Natural killer cell treated with Interleukin-12 subunit alpha and Interleukin-12 subunit beta and Interleukin-15 and Interleukin-18, amount 100 ng/mL, for 72 hours (primary cell): ENCODE measurements around the gene PLAAT3. TPM values are rescaled to one million over a fixed set of nuclear protein-coding genes. Genes with fewer than 3 reads are reported as not detected.
"Not testable (repeated sequence)": the region's sequence is repeated elsewhere in the genome, so short reads cannot be mapped to it uniquely, and the experiment has no call there.

ENCODE experiments used
- ATAC-seq, 2 donors: fragments of 150-1000 bp; cut with Tn5 transposase in 1 of 2; sonication (Bioruptor Pico), chemical (Tn5 transposase) in 1 of 2; 2 replicates each; pipeline ENCODE4 v1.10.0; 2021
- DNase-seq: peaks from one replicate; pipeline ENCODE4 v3.0.0; 2022; ENCODE audit warnings: low spot score
- H3K27ac Mint-ChIP-seq, 2 donors: 1 replicate in 1 of 2; 2 replicates in 1 of 2; pipeline ENCODE4 v1.8.0; 2022; ENCODE audit warnings: mixed read lengths in 2 of 2, mild to moderate bottlenecking in 1 of 2, moderate library complexity in 1 of 2
- H3K27me3 Mint-ChIP-seq, 2 donors: 1 replicate in 1 of 2; 2 replicates in 1 of 2; pipeline ENCODE4 v1.8.0; 2022; ENCODE audit warnings: mixed read lengths in 2 of 2
- H3K36me3 Mint-ChIP-seq: one replicate; pipeline ENCODE4 v1.8.0; 2022; ENCODE audit warnings: mixed read lengths
- H3K4me1 Mint-ChIP-seq, 2 donors: 1 replicate in 1 of 2; 2 replicates in 1 of 2; pipeline ENCODE4 v1.8.0; 2022; ENCODE audit warnings: low read depth in 2 of 2, mixed read lengths in 2 of 2, mild to moderate bottlenecking in 1 of 2
- H3K4me3 Mint-ChIP-seq: one replicate; pipeline ENCODE4 v1.8.0; 2022; ENCODE audit warnings: mixed read lengths
- H3K9me3 Mint-ChIP-seq: 2 replicates; pipeline ENCODE4 v1.8.0; 2022; ENCODE audit warnings: mixed read lengths
- total RNA-seq, 2 donors: library from RNA; stranded (reverse); gene quantifications; one replicate each; pipeline ENCODE4 v1.2.3, GENCODE V29; 2022

The PLAAT3 gene
- 10 to 100 TPM; 16.8 to 60.0 TPM for total RNA-seq

- Mint-ChIP-seq H3K27ac (peak within 1 kb of the TSS; percentile 53 to 84), H3K4me1 (peaks cover 21 to 28% of the 10 kb centered on the region in 2 donors), H3K4me3 (peak within 1 kb of the TSS; percentile 87), H3K9me3 (no peaks in the 10 kb centered on the region), H3K27me3 (no peaks in the 10 kb centered on the region), H3K36me3 (no peaks in the 10 kb centered on the region)
- peak; percentile 82 to 91 for ATAC-seq
- peak; percentile 80 for DNase-seq
Observed at GRCh38 chr11:63614136-63614671, at the start of gene PLAAT3. Gene PLAAT3, minus strand, starts transcription at chr11:63614433. Its CDS starts 419 bp downstream, at chr11:63614014.

GRCh38 chr11:63663809-63664208 is 49.6 kb upstream of the PLAAT3 start:
- Mint-ChIP-seq H3K4me1 (peaks cover 16 to 24% of the 10 kb centered on the region in 2 donors), H3K27ac (no peak overlapping the region), H3K4me3 (no peak overlapping the region)

GRCh38 chr11:63660972-63661371 is 46.7 kb upstream of the PLAAT3 start:
- Mint-ChIP-seq H3K27ac (no peak overlapping the region), H3K36me3 (no peaks in the 10 kb centered on the region), H3K4me1 (peaks cover 9 to 20% of the 10 kb centered on the region in 2 donors)

More at GRCh38 chr11:63663809-63664208, 49.6 kb upstream of the PLAAT3 start:
- DNase-seq (no peak), ATAC-seq (no peak)
- H3K27me3 Mint-ChIP-seq, result no peaks in the 10 kb centered on the region
- H3K36me3 Mint-ChIP-seq, result no peaks in the 10 kb centered on the region
- no peaks in the 10 kb centered on the region for H3K9me3 Mint-ChIP-seq

GRCh38 chr11:63652671-63653070 is 38.4 kb upstream of the PLAAT3 start:
- Mint-ChIP-seq H3K27me3 (no peaks in the 10 kb centered on the region), H3K9me3 (no peaks in the 10 kb centered on the region), H3K36me3 (peaks cover 12% of the 10 kb centered on the region), H3K4me1 (peaks cover 4 to 9% of the 10 kb centered on the region in 2 donors), H3K27ac (peak overlapping the region in 1 of 2 donors; percentile 17), H3K4me3 (no peak overlapping the region)
- no peak for DNase-seq
- no peak for ATAC-seq

More at GRCh38 chr11:63660972-63661371, 46.7 kb upstream of the PLAAT3 start:
- Mint-ChIP-seq H3K27me3 (no peaks in the 10 kb centered on the region), H3K9me3 (no peaks in the 10 kb centered on the region), H3K4me3 (no peak overlapping the region)
- ATAC-seq (no peak), DNase-seq (no peak)

- H3K27me3 Mint-ChIP-seq, result no peaks in the 10 kb centered on the region
- no peak overlapping the region for H3K27ac Mint-ChIP-seq
- ATAC-seq (no peak), DNase-seq (no peak)
- H3K36me3 Mint-ChIP-seq, result peaks cover 10% of the 10 kb centered on the region
- H3K9me3 Mint-ChIP-seq, result no peaks in the 10 kb centered on the region
- peaks cover 6 to 7% of the 10 kb centered on the region in 2 donors for H3K4me1 Mint-ChIP-seq
- H3K4me3 Mint-ChIP-seq, result no peak overlapping the region
Observed at GRCh38 chr11:63643205-63643604, 29.0 kb upstream of the PLAAT3 start.

- no peaks in the 10 kb centered on the region for H3K27me3 Mint-ChIP-seq
- DNase-seq, result no peak
- peaks cover 10% of the 10 kb centered on the region for H3K36me3 Mint-ChIP-seq
- H3K4me3 Mint-ChIP-seq, result no peak overlapping the region
- peak overlapping the region; percentile 4 to 12 for H3K27ac Mint-ChIP-seq
- H3K4me1 Mint-ChIP-seq, result peaks cover 6 to 7% of the 10 kb centered on the region in 2 donors
- no peak for ATAC-seq
- no peaks in the 10 kb centered on the region for H3K9me3 Mint-ChIP-seq
Observed at GRCh38 chr11:63641727-63642126, 27.5 kb upstream of the PLAAT3 start.

GRCh38 chr11:63639199-63639832 is 25.1 kb upstream of the PLAAT3 start:
- Mint-ChIP-seq H3K4me1 (peaks cover 7 to 10% of the 10 kb centered on the region in 2 donors), H3K27me3 (no peaks in the 10 kb centered on the region), H3K36me3 (peaks cover 10% of the 10 kb centered on the region), H3K9me3 (no peaks in the 10 kb centered on the region), H3K27ac (no peak overlapping the region), H3K4me3 (no peak overlapping the region)
- DNase-seq (no peak), ATAC-seq (no peak)

GRCh38 chr11:63638436-63638835 is 24.2 kb upstream of the PLAAT3 start:
- H3K27me3 Mint-ChIP-seq, H3K4me1 Mint-ChIP-seq, H3K27ac Mint-ChIP-seq, H3K36me3 Mint-ChIP-seq, DNase-seq, ATAC-seq, H3K9me3 Mint-ChIP-seq, H3K4me3 Mint-ChIP-seq: not testable (repeated sequence)

- Mint-ChIP-seq H3K9me3 (no peaks in the 10 kb centered on the region), H3K27ac (peak overlapping the region in 1 of 2 donors; percentile 1), H3K27me3 (no peaks in the 10 kb centered on the region), H3K36me3 (peaks cover 14% of the 10 kb centered on the region), H3K4me3 (no peak overlapping the region), H3K4me1 (peaks cover 8% of the 10 kb centered on the region in 2 donors)
- peak; percentile 71 to 72 for ATAC-seq
- DNase-seq, result peak; percentile 76
Observed at GRCh38 chr11:63635762-63636465, 21.7 kb upstream of the PLAAT3 start.

GRCh38 chr11:63629426-63629825 is 15.2 kb upstream of the PLAAT3 start:
- Mint-ChIP-seq H3K4me3 (no peak overlapping the region), H3K9me3 (no peaks in the 10 kb centered on the region), H3K27ac (no peak overlapping the region), H3K36me3 (peaks cover 21% of the 10 kb centered on the region), H3K4me1 (peaks cover 5 to 9% of the 10 kb centered on the region in 2 donors), H3K27me3 (no peaks in the 10 kb centered on the region)
- DNase-seq, result no peak
- ATAC-seq, result no peak

- DNase-seq (no peak), ATAC-seq (no peak)
- H3K9me3 Mint-ChIP-seq, result no peaks in the 10 kb centered on the region
Observed at GRCh38 chr11:63623513-63624140, 9.4 kb upstream of the PLAAT3 start.

GRCh38 chr11:63622323-63622722 is 8.1 kb upstream of the PLAAT3 start:
- no peak for ATAC-seq
- Mint-ChIP-seq H3K4me1 (peaks cover 10 to 22% of the 10 kb centered on the region in 2 donors), H3K27me3 (no peaks in the 10 kb centered on the region)

More at GRCh38 chr11:63623513-63624140, 9.4 kb upstream of the PLAAT3 start:
- H3K4me1 Mint-ChIP-seq, result peaks cover 10 to 18% of the 10 kb centered on the region in 2 donors
- peaks cover under 1% of the 10 kb centered on the region for H3K36me3 Mint-ChIP-seq
- no peaks in the 10 kb centered on the region for H3K27me3 Mint-ChIP-seq
- no peak overlapping the region for H3K4me3 Mint-ChIP-seq
- H3K27ac Mint-ChIP-seq, result no peak overlapping the region

GRCh38 chr11:63621071-63621470 is 6.8 kb upstream of the PLAAT3 start:
- ATAC-seq (peak; percentile 52 to 73), DNase-seq (no peak)
- Mint-ChIP-seq H3K9me3 (no peaks in the 10 kb centered on the region), H3K4me3 (peak overlapping the region; percentile 12), H3K4me1 (peaks cover 10 to 22% of the 10 kb centered on the region in 2 donors), H3K36me3 (no peaks in the 10 kb centered on the region), H3K27me3 (no peaks in the 10 kb centered on the region), H3K27ac (peak overlapping the region; percentile 59 to 82)

More at GRCh38 chr11:63622323-63622722, 8.1 kb upstream of the PLAAT3 start:
- no peaks in the 10 kb centered on the region for H3K36me3 Mint-ChIP-seq
- H3K27ac Mint-ChIP-seq, result no peak overlapping the region
- H3K4me3 Mint-ChIP-seq, result no peak overlapping the region
- no peak for DNase-seq
- H3K9me3 Mint-ChIP-seq, result no peaks in the 10 kb centered on the region
